HG02840 (cell line): ENCODE data around the gene SUCLG2.
"Not testable (repeated sequence)": the region's sequence is repeated elsewhere in the genome, so short reads cannot be mapped to it uniquely, and the experiment has no call there.

Source experiments
- ATAC-seq: cut with Tn5 transposase; IDR thresholded peaks from one replicate; pipeline ENCODE4 v1.9.1; 2021; ENCODE audit warnings: mild to moderate bottlenecking, moderate library complexity, moderate number of reproducible peaks; ENCODE audit not compliant: unreplicated experiment, low FRiP score

The SUCLG2 gene

DNA sequence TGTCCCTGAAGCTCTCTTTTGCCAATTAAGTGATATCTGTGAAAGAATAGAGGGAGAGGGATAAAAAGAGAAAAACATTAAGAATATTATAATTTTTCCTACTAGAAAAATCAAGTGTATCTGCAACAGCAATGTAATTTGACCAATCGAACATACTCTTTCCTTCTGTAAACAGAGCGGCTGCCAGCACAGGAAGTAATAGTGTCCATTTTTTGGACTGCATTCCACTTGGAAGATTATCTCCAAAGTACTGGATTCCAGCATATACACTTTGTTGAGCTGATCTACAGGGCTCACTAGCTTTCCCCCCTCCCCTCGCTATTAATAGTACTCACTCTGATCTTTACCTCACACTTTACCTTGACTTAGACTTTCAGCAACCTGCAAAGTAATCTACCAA is 90.4 kb downstream of the SUCLG2 start:
- ATAC-seq, result no peak

DNA sequence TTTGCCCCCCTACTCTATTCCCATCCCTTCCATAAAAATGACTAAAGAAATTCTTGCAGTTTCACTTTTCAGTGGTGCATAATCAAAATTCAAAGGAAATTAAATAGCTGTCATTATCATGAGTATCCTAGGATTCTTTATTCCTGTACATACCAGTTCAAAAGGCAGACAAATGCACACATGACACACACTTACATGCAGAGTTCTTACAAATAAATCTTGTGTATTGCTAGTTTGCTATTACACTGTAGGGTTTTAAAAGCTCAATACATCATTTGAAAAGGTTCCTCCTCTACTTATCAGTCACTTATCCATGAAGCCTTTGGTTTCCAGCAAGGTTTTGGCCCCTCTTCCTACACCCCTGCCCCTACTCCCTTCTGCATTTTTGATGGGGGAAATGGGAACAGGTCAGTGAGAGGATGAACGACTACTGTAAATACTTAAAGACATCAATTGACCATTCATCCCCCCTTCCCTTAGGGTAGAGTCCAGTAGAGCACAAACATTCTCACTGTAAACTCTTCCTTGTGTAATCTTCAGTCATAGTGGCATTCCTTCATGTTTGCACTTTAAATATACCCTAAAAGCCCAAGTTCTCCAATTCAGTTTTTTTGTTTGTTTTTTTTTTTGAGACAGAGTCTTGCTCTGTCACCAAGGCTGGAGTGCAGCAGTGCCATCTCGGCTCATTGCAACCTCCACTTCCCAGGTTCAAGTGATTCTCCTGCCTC is 92.6 kb downstream of the SUCLG2 start:
- no peak for ATAC-seq

GRCh38 chr3:67561266-67561665 is 93.1 kb downstream of the SUCLG2 start:
- no peak for ATAC-seq

DNA sequence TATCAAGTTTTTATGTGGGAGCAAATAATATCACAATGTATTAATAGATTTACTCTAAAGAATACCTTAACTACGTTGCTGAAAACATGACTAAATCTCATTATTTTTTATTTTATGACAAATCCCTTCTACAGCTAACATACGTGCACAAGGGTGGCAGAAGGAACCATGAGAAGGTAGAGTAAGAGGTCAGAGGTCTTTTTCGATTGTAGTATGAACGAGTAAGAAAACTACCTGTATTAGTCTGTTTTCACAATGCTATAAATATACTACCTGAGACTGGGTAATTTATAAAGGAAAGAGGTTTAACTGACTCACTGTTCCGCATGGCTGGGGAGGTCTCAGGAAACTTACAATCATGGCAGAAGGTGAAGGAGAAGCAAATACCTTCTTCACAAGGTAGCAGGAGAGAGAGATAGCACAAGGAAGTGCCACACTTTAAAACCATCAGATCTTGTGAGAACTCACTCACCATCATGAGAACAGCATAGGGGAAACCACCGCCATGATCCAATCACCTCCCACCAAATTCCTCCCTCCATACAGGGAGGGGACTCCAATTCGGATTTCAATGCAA is 95.3 kb downstream of the SUCLG2 start:
- no peak for ATAC-seq

GRCh38 chr3:67558426-67558825 is 96.0 kb downstream of the SUCLG2 start:
- no peak for ATAC-seq

- no peak for ATAC-seq
Measured at GRCh38 chr3:67557848-67558355, 96.5 kb downstream of the SUCLG2 start.

- no peak for ATAC-seq
Measured at GRCh38 chr3:67551361-67552016, 102.9 kb downstream of the SUCLG2 start.

DNA sequence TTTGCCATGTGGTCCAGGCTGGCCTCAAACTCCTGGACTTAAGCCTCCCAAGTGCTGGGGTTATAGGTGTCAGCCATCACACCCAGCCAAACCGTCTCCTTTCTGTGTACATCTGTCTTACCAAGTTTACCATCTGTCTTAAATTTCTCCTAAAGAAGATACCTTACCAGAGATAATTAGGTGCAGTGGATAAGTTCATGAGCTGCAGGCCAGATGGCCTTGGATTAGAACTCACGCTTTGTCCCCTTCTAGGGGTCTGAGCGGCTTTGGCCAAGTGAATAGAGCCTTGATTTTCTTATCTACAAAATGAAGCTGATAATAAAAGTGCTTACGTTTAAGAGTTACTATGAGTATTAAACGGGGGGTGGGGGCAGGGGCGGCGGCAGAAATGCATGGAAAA is 103.9 kb downstream of the SUCLG2 start:
- no peak for ATAC-seq

- not testable (repeated sequence) for ATAC-seq
Measured at GRCh38 chr3:67542502-67543250, 111.7 kb downstream of the SUCLG2 start.

DNA sequence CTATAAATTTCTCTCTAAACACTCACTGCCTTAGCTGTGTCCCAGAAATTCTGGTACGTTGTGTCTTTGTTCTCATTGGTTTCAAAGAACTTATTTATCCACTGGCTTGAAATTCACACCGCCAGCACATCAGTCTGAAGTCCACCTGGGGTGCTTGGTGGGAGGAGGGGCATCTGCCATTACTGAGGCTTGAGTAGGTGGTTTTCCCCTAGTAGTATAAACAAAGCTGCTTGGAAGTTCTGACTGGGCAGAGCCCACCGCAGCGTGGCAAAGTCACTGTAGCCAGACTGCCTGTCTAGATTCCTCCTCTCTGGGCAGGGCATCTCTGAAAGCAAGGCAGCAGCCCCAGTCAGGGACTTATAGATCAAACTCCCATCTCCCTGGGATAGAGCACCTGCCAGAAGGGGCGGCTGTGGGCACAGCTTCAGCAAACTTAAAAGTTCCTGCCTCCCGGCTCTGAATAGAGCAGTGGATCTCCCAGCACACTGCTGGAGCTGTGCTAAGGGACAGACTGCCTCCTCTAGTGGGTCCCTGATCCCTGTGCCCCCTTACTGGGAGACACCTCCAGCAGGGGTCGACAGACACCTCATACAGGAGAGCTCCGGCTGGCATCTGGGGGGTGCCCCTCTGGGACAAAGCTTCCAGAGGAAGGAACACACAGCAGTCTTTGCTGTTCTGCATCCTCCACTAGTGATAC is 114.1 kb downstream of the SUCLG2 start:
- ATAC-seq, result no peak

- ATAC-seq, result not testable (repeated sequence)
Measured at GRCh38 chr3:67537203-67537602, 117.2 kb downstream of the SUCLG2 start.

- ATAC-seq, result no peak
Measured at GRCh38 chr3:67535006-67535405, 119.4 kb downstream of the SUCLG2 start.

GRCh38 chr3:67534594-67534993 is 119.8 kb downstream of the SUCLG2 start:
- no peak for ATAC-seq

GRCh38 chr3:67531181-67532101 is 123.0 kb downstream of the SUCLG2 start:
- no peak for ATAC-seq

- ATAC-seq, result no peak
Measured at GRCh38 chr3:67529915-67530314, 124.5 kb downstream of the SUCLG2 start.

GRCh38 chr3:67529337-67529736 is 125.1 kb downstream of the SUCLG2 start:
- no peak for ATAC-seq

DNA sequence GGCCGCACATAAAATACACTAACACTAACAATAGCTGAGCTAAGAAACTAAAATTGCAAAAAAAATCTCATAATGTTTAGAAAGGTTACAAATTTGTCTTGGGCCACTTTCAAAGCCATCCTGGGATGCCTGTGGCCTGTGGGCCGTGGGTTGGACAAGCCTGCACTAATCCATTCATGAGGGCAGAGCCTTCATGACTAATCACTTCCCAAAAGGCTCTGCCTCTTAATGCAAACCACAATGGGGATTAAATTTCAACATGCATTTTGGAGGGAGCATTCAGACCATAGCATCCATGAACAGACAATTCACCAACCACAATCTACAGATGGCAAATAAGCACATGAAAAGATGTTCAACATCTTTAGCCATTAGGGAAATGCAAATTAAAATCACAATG is 128.2 kb downstream of the SUCLG2 start:
- no peak for ATAC-seq

GRCh38 chr3:67524046-67524445 is 130.4 kb downstream of the SUCLG2 start:
- no peak for ATAC-seq

- no peak for ATAC-seq
Measured at GRCh38 chr3:67522081-67522480, 132.3 kb downstream of the SUCLG2 start.
